Fibroblast of mammary gland (primary cell): ENCODE measurements around the gene NANS.
A peak's percentile ranks its signal among the peaks of the same experiment; 100 is the strongest.

Experiments
- DNase-seq: peaks from one replicate; pipeline ENCODE4 v3.0.0-alpha.2; 2010; ENCODE audit warnings: low read depth
- H3K4me3 ChIP-seq: 2 replicates; pipeline ENCODE4 v1.5.1; 2011; ENCODE audit warnings: low read depth, mild to moderate bottlenecking, low read length, moderate library complexity; ENCODE audit not compliant: control insufficient read depth
- TF ChIP-seq, protein P1 (sequence below): conservative IDR thresholded peaks from 2 replicates; pipeline ENCODE4 v1.5.1; 2011; ENCODE audit warnings: low read depth, low read length, inconsistent platforms; ENCODE audit not compliant: control insufficient read depth, insufficient read depth

Gene NANS

GRCh38 chr9:98056269-98057137 is at the start of gene NANS:
Gene NANS (plus strand): TSS chr9:98056732. CDS start chr9:98056809, 77 bp downstream.
- DNase-seq = peak; percentile 94
- TF ChIP-seq, protein P1, sequence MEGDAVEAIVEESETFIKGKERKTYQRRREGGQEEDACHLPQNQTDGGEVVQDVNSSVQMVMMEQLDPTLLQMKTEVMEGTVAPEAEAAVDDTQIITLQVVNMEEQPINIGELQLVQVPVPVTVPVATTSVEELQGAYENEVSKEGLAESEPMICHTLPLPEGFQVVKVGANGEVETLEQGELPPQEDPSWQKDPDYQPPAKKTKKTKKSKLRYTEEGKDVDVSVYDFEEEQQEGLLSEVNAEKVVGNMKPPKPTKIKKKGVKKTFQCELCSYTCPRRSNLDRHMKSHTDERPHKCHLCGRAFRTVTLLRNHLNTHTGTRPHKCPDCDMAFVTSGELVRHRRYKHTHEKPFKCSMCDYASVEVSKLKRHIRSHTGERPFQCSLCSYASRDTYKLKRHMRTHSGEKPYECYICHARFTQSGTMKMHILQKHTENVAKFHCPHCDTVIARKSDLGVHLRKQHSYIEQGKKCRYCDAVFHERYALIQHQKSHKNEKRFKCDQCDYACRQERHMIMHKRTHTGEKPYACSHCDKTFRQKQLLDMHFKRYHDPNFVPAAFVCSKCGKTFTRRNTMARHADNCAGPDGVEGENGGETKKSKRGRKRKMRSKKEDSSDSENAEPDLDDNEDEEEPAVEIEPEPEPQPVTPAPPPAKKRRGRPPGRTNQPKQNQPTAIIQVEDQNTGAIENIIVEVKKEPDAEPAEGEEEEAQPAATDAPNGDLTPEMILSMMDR = no peak

GRCh38 chr9:98007251-98007928 is 49.1 kb upstream of the NANS start:
- peak; percentile 41 for DNase-seq
- H3K4me3 ChIP-seq = no peak overlapping the region
- TF ChIP-seq, protein P1 = no peak

More at GRCh38 chr9:98056269-98057137, at the start of gene NANS:
- H3K4me3 ChIP-seq = peak within 1 kb of the TSS; percentile 88

DNA sequence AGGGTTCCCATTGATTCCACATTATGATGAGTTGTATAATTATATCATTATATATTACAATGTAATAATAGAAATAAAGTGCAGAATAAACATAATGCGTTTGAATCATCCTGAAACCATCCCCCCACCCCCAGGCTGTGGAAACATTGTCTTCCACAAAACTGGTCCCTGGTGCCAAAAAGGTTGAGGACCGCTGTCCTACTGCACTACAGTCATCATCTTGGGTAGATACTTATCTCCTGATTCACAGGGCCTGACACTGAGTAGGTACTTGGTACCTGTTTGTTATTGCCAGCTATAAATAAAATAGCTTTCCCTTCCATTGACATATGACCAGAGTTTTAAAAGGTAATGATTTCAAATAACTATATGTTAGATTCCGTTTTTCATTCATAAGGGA is 47.8 kb upstream of the NANS start:
- TF ChIP-seq, protein P1 = no peak
- no peak overlapping the region for H3K4me3 ChIP-seq
- no peak for DNase-seq

DNA sequence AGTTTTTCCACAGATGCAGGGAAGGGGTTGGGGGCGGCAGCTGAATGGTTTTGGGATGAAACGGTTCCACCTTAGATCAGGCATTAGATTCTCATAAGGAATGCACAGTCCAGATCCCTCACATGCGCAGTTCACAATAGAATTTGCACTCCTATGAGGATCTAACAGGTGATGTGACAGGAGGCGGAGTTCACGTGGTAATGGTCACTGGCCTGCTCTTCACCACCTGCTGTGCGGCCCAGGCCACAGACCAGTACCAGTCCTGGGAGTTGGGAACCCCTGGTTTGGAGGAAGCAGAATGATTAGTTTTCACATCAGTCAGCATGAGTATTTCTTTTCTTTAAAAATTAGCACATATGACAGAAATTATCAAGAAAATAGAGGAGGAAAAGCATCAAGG is 47.1 kb upstream of the NANS start:
- no peak for DNase-seq
- TF ChIP-seq, protein P1 = no peak
- no peak overlapping the region for H3K4me3 ChIP-seq

DNA sequence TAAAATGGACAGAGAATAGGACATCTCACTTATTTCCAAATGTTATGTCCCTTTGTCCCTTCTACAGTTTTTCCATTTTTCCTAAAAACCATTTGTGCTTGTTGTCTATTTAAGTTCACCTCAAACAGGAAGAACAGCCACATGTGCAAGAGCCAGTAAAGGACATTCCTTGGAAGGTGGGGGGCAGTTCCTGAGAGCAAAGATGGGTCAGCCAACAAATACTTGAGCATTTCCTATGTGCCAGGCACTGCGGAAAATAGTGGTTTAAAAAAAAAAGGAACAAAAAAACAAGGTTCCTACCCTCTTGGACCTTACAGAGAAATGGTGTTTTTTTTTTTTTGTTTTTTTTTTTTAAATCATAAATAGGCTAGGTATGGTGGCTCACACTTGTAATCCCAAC is 46.6 kb upstream of the NANS start:
- TF ChIP-seq, protein P1 = no peak
- peak; percentile 29 for DNase-seq

DNA sequence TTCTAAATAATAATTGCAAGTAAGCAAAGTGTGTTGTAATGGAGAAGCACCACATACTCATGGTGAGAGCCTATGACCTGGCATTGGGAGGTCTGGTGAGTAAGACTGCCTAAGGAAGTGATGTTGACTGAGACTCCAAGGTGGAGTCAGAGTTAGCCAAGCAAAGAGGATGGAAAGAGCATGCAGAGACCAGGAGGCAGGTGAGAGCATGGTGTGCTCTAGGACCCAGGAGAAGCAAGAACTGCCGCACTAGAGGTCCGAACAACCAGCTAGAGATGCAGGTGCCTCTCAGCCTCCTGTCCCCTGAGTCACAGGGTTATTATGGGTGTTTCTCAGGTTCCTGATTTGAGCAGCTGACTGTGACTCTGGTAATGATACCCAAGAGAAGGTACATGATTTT is 46.1 kb upstream of the NANS start:
- TF ChIP-seq, protein P1 = no peak
- DNase-seq = peak; percentile 67
- H3K4me3 ChIP-seq = no peak overlapping the region

More for the DNA sequence above, 46.6 kb upstream of the NANS start:
- H3K4me3 ChIP-seq = no peak overlapping the region
